ENCODE results near the gene PSMB7.

PSMB7 gene

GRCh38 chr9:124364141-124364540, 51.1 kb downstream of the PSMB7 start:
- H3K27ac ChIP-seq (ENCODE audit: low read length), result no peak overlapping the region
- no peaks in the 10 kb centered on the region for H3K27me3 ChIP-seq (replicated peaks; ENCODE audit: insufficient read depth, low read length)
- no peak overlapping the region for H3K9ac ChIP-seq (ENCODE audit: low read length)
- DNase-seq, result no peak
- H3F3A ChIP-seq (ENCODE audit: insufficient read depth, low read length), result no peaks in the 10 kb centered on the region
- H3K79me2 ChIP-seq (ENCODE audit: low read length), result peaks cover 95% of the 10 kb centered on the region
- H3K4me3 ChIP-seq (ENCODE audit: low read length), result no peak overlapping the region
- TF ChIP-seq EZH2phosphoT487 (IDR thresholded peaks at IDR 0.05; ENCODE audit: low read length), result no peak
- no peak for TF ChIP-seq EZH2 (optimal IDR thresholded peaks at IDR 0.05; ENCODE audit: low read depth, low read length)
- no peak for TF ChIP-seq CTCF (IDR thresholded peaks at IDR 0.05; ENCODE audit: low read length)
- no peak overlapping the region for H2AFZ ChIP-seq (ENCODE audit: low read length)
- no peaks in the 10 kb centered on the region for H3K9me2 ChIP-seq (replicated peaks; ENCODE audit: insufficient read depth, low read length)
- no peak overlapping the region for H3K4me2 ChIP-seq (ENCODE audit: low read depth, low read length)
- no peaks in the 10 kb centered on the region for H3K9me3 ChIP-seq (replicated peaks; ENCODE audit: insufficient read depth, low read length)
- peaks cover 7% of the 10 kb centered on the region; the same call in 1 of the 2 replicates for H4K20me1 ChIP-seq (ENCODE audit: insufficient read depth, low read length)
- no peaks in the 10 kb centered on the region; the same call in 1 of the 2 replicates for H3K36me3 ChIP-seq (replicated peaks; ENCODE audit: insufficient read depth, low read length)
- H3K4me1 ChIP-seq (ENCODE audit: low read length), result no peaks in the 10 kb centered on the region

GRCh38 chr9:124363326-124364096, 51.7 kb downstream of the PSMB7 start:
- no peaks in the 10 kb centered on the region for H3F3A ChIP-seq (ENCODE audit: insufficient read depth, low read length)
- H3K36me3 ChIP-seq (replicated peaks; ENCODE audit: insufficient read depth, low read length), result no peaks in the 10 kb centered on the region; the same call in 1 of the 2 replicates
- H3K4me2 ChIP-seq (ENCODE audit: low read depth, low read length), result no peak overlapping the region
- no peak overlapping the region for H3K9ac ChIP-seq (ENCODE audit: low read length)
- no peak for TF ChIP-seq EZH2 (optimal IDR thresholded peaks at IDR 0.05; ENCODE audit: low read depth, low read length)
- no peak for TF ChIP-seq CTCF (IDR thresholded peaks at IDR 0.05; ENCODE audit: low read length)
- no peak for TF ChIP-seq EZH2phosphoT487 (IDR thresholded peaks at IDR 0.05; ENCODE audit: low read length)
- no peak overlapping the region for H3K4me3 ChIP-seq (ENCODE audit: low read length)
- no peaks in the 10 kb centered on the region for H3K4me1 ChIP-seq (ENCODE audit: low read length)
- H3K27ac ChIP-seq (ENCODE audit: low read length), result no peak overlapping the region
- H3K9me2 ChIP-seq (replicated peaks; ENCODE audit: insufficient read depth, low read length), result no peaks in the 10 kb centered on the region
- H3K79me2 ChIP-seq (ENCODE audit: low read length), result peaks cover 95% of the 10 kb centered on the region
- DNase-seq, result no peak
- no peaks in the 10 kb centered on the region for H3K27me3 ChIP-seq (replicated peaks; ENCODE audit: insufficient read depth, low read length)
- H4K20me1 ChIP-seq (ENCODE audit: insufficient read depth, low read length), result peaks cover 14% of the 10 kb centered on the region
- no peaks in the 10 kb centered on the region for H3K9me3 ChIP-seq (replicated peaks; ENCODE audit: insufficient read depth, low read length)
- H2AFZ ChIP-seq (ENCODE audit: low read length), result no peak overlapping the region

- no peaks in the 10 kb centered on the region for H3K9me2 ChIP-seq (replicated peaks; ENCODE audit: insufficient read depth, low read length)
- no peaks in the 10 kb centered on the region for H3K9me3 ChIP-seq (replicated peaks; ENCODE audit: insufficient read depth, low read length)
- H3K27me3 ChIP-seq (replicated peaks; ENCODE audit: insufficient read depth, low read length), result no peaks in the 10 kb centered on the region
- no peak for TF ChIP-seq EZH2phosphoT487 (IDR thresholded peaks at IDR 0.05; ENCODE audit: low read length)
- no peak for TF ChIP-seq CTCF (IDR thresholded peaks at IDR 0.05; ENCODE audit: low read length)
- no peak for TF ChIP-seq EZH2 (optimal IDR thresholded peaks at IDR 0.05; ENCODE audit: low read depth, low read length)
- H3K4me1 ChIP-seq (ENCODE audit: low read length), result no peaks in the 10 kb centered on the region
- H3K36me3 ChIP-seq (replicated peaks; ENCODE audit: insufficient read depth, low read length), result no peaks in the 10 kb centered on the region; the same call in 1 of the 2 replicates
- no peak overlapping the region for H3K4me2 ChIP-seq (ENCODE audit: low read depth, low read length)
- no peak for DNase-seq
- H3F3A ChIP-seq (ENCODE audit: insufficient read depth, low read length), result no peaks in the 10 kb centered on the region
- H2AFZ ChIP-seq (ENCODE audit: low read length), result no peak overlapping the region
- no peak overlapping the region for H3K9ac ChIP-seq (ENCODE audit: low read length)
- no peak overlapping the region for H3K4me3 ChIP-seq (ENCODE audit: low read length)
- H4K20me1 ChIP-seq (ENCODE audit: insufficient read depth, low read length), result peaks cover 22% of the 10 kb centered on the region
- H3K79me2 ChIP-seq (ENCODE audit: low read length), result peaks cover 96% of the 10 kb centered on the region
- H3K27ac ChIP-seq (ENCODE audit: low read length), result no peak overlapping the region
Measured at GRCh38 chr9:124361128-124361527, 54.1 kb downstream of the PSMB7 start.

Measured in MM.1S (cell line).